Stimulated activated CD8-positive, alpha-beta memory T cell treated with anti-CD3 and anti-CD28 coated beads, Interleukin-15, amount 100 ng/mL, for 4 hours (primary cell): Measurements from ENCODE around the gene PDCL3.

Experiments used
- DNase-seq, 2 donors: peaks; one replicate each; pipeline ENCODE4 v3.0.0-alpha.2; 2020; ENCODE audit warnings: low read depth in 2 of 2

PDCL3 gene

GRCh38 chr2:100560216-100560830 lies 2.5 kb upstream of the PDCL3 start:
- DNase-seq, result no peak

GRCh38 chr2:100561191-100561590 lies 1.6 kb upstream of the PDCL3 start:
- no peak for DNase-seq

- DNase-seq, result no peak
These were observed 834 bp downstream of the PDCL3 start for GRCh38 chr2:100563407-100564247.

GRCh38 chr2:100568989-100569388 lies 6.2 kb downstream of the PDCL3 start:
- DNase-seq, result no peak

- no peak for DNase-seq
These were observed 8.9 kb downstream of the PDCL3 start for GRCh38 chr2:100571668-100572067.

- no peak for DNase-seq
These were observed 15.0 kb downstream of the PDCL3 start for GRCh38 chr2:100577777-100578176.

GRCh38 chr2:100580367-100581276 lies 17.8 kb downstream of the PDCL3 start:
- DNase-seq, result peak in 1 of 2 donors; percentile 7

GRCh38 chr2:100581277-100581612 lies 18.5 kb downstream of the PDCL3 start:
- DNase-seq, result no peak

GRCh38 chr2:100584816-100585215 lies 22.0 kb downstream of the PDCL3 start:
- DNase-seq, result no peak

GRCh38 chr2:100588071-100588786 lies 25.4 kb downstream of the PDCL3 start:
- DNase-seq, result no peak

GRCh38 chr2:100589527-100589926 lies 26.7 kb downstream of the PDCL3 start:
- DNase-seq, result no peak

- no peak for DNase-seq
These were observed 29.4 kb downstream of the PDCL3 start for GRCh38 chr2:100592226-100592625.

GRCh38 chr2:100596465-100596864 lies 33.7 kb downstream of the PDCL3 start:
- DNase-seq, result no peak

GRCh38 chr2:100599566-100599965 lies 36.8 kb downstream of the PDCL3 start:
- no peak for DNase-seq

- no peak for DNase-seq
These were observed 38.9 kb downstream of the PDCL3 start for GRCh38 chr2:100601661-100602060.

- DNase-seq, result no peak
These were observed 40.6 kb downstream of the PDCL3 start for GRCh38 chr2:100603414-100603813.

- DNase-seq, result no peak
These were observed 41.3 kb downstream of the PDCL3 start for GRCh38 chr2:100603948-100604633.

GRCh38 chr2:100606332-100606725 lies 43.5 kb downstream of the PDCL3 start:
- no peak for DNase-seq

- no peak for DNase-seq
These were observed 44.0 kb downstream of the PDCL3 start for GRCh38 chr2:100606726-100607343.

- peak; percentile 29 to 39 for DNase-seq
These were observed 47.6 kb downstream of the PDCL3 start for GRCh38 chr2:100610381-100610831.
